HG03159 (cell line): ENCODE results near the gene OTOG.

ENCODE experiments used
- ATAC-seq: cut with Tn5 transposase; IDR thresholded peaks from one replicate; pipeline ENCODE4 v1.9.1; 2021; ENCODE audit warnings: mild to moderate bottlenecking, moderate library complexity; ENCODE audit not compliant: unreplicated experiment

Gene OTOG

GRCh38 chr11:17519061-17519885 is 27.8 kb upstream of the OTOG start:
- no peak for ATAC-seq

- ATAC-seq, result no peak
Measured at GRCh38 chr11:17521106-17521900, 25.8 kb upstream of the OTOG start.

DNA sequence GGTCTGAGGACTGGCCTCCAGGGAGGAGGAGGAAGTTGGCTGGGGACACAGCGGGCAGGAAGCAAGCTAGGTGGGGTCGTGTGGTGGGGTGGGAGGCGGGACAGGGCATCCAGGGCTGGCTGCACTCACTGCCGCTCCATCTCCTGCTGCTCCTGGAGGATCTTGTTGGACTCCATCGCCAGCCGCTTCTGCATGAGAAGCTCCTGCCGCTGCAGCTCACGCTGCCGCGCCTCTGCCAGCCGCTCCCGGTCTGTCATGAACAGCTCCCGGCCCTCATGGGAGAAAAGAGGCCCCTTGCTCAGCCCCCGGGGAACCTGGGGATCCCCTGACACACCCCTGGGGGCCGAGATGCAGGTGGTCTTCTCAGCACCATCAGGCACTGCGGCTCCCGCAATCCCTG is 24.4 kb upstream of the OTOG start:
- no peak for ATAC-seq

- no peak for ATAC-seq
Measured at GRCh38 chr11:17524221-17524620, 22.8 kb upstream of the OTOG start.

- no peak for ATAC-seq
Measured at GRCh38 chr11:17525570-17525969, 21.5 kb upstream of the OTOG start.

DNA sequence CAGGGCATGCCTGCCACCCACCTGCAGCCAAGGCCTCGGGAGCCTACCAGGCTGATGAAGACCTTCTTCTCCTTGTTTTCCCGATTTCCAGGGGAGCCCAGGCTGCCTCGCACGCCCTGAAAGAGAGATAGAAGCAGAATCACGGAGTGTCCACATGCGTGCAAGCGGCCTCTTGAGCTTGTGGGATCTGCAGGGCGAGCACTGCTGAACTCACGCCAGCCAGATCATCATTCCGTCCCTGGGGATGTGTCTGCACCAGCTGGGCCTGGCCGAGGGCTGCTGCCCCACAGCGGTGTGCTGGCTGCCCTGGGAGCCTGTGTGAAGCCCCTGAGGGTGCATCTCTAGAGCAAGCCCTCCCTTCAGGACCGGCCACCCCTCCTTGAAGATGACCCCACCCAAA is 20.7 kb upstream of the OTOG start:
- no peak for ATAC-seq

DNA sequence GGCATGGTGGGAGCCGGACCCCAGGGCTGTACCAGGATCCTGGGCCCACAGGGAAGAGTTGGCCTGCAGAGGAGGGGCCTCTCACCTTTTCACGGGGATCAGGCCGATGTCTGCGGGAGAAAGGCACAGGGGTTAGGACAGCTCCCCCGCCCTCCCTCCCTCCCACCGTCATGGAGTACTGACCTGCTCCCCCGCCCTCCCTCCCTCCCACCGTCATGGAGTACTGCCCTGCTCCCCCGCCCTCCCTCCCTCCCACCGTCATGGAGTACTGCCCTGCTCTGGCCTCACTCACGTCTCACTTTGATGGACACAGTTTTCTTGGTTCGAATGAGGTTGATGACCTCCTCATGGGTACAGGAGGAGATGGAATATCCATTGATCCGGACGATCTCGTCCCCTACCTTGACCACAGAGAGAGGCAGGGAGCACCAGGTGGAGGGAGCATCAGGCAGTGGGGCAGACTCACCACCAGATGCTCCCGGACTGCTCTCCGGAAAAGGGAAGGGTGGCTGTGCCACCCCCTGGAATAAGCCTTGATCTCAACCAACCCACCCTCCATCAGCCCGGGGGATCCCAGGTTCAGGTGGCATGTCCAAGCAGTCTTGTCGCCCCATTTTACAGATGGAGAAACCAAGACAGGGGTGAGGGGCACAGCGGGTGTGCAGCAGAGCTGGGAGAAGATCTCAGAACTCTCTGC is 20.0 kb upstream of the OTOG start:
- ATAC-seq, result no peak

DNA sequence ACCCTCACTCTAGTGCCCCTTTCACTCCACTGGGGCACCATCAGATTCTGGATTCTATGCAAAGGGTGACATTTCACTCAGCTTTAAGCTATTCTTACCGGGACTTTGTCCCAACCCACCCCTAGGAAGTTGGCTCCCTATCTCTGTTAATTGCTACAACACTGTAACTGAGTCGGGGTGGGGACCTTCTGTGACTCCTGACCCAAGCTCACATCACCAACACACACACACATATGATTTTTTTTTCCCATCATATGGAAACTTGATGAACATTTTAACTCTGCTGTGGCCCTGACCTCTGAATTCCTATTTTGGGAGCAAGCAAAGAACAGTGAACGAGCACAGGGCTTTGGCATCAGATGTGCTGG is 19.4 kb upstream of the OTOG start:
- ATAC-seq, result no peak

- peak; percentile 87 for ATAC-seq
Measured at GRCh38 chr11:17528181-17528691, 18.8 kb upstream of the OTOG start.

DNA sequence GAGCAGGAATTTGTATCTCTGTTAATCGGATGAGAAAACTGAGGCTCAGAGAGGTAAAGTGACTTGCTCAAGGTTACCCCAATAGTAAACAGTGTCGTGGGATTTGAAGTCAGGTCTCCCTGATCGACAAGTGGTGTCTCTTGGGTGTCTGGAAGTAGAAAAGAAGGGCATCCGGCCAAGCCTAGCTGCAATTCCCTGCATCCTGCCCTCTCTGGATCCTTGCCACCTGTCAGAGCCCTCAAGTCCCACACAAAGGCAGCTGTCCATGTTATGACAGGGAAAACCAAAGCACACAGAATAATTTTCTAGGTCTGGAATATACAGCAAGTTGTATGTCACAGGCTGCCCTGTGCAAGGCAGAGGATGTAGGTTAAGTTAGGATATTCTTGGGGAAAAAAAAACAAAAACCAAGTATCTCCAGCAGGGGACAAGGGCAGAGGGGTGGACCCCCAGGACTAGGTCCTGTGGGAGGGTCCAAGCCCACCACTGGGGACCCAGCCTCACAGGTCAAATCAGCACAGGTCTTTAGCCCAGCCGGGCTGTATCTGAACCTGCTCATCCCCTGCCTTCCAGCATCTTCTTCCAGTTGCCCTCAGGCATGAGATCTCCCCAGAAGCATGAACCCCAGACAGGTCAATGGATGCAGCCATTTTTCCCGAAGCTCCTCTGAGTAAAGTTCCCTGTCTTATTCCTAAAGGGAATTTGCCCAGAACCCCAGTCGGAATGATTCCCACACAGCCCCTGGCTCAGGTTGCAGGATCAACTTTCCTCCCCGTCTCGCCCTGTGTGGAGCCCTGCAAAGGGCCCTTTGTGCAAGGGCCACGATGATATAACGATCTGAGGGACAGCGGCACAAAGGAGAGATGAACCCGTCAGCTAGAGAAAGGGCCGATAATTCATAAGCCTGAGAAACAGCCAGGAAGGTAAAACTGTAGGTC is 17.9 kb upstream of the OTOG start:
- ATAC-seq, result no peak

DNA sequence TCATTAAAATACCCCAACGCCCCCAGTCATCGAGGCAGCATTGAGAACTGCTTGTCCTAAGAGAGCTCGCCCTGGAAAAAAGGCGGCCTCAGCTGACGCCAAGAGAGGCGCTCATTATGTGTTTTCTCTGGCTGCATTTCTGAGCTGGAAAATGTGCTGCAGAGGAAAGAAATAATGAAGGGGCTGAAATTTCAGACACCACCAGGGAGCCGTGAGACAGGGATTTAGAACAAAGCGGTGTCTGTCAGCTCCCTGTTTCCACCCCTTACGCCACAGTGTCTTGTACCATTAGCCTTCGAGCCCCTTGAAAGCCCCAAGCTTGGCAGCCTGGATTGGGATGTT is 17.2 kb upstream of the OTOG start:
- no peak for ATAC-seq

- ATAC-seq, result no peak
Measured at GRCh38 chr11:17531071-17531600, 15.9 kb upstream of the OTOG start.

DNA sequence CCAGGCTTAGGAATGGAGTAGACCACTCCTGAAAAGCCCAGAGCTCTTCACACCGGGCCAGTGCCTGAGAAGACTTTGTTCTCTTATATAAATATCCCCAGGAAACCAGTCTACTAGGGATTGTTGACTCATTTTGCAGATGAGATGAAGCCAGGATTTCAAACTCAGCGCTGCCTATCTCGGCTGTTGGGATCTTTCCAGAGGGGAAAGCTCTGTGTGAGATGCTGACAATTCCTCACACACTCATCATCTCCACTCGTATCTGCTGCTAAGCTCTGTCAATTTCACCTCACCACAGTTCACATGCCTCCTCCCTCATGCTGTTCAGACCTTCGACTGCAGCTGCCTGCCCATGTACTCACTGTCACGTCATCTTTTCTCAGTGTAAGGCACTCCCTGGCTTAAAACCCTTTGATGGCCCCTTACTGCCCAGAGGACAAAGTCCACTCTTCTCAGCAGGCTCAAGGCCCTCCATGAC is 15.4 kb upstream of the OTOG start:
- ATAC-seq, result no peak

- no peak for ATAC-seq
Measured at GRCh38 chr11:17532784-17533183, 14.3 kb upstream of the OTOG start.

DNA sequence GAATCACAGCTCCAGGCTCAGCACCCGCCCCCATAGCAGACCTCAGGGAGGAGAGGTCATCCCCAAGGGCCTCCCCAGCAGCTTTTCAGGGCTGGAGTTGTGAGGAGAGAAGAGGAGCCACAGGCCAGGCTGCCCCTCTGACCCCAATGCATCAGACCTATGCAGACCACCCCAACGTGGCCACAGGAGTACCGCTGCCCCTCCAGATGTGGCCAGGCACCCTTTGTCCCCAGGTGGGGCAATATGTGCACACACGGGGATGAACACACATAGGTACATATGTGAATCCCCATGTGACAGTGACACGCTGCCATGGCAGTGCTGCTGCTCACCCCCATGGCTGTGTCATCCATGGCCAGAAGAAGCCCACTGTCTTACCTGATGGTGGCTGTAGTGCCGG is 13.7 kb upstream of the OTOG start:
- no peak for ATAC-seq

GRCh38 chr11:17533778-17534415 is 13.2 kb upstream of the OTOG start:
- ATAC-seq, result no peak

- no peak for ATAC-seq
Measured at GRCh38 chr11:17535488-17535887, 11.6 kb upstream of the OTOG start.

- no peak for ATAC-seq
Measured at GRCh38 chr11:17537261-17537660, 9.8 kb upstream of the OTOG start.

- no peak for ATAC-seq
Measured at GRCh38 chr11:17538054-17538453, 9.0 kb upstream of the OTOG start.

- ATAC-seq, result no peak
Measured at GRCh38 chr11:17538731-17539130, 8.3 kb upstream of the OTOG start.
